IMR-90 (cell line): ENCODE measurements around the gene RBFOX2. TPM values are rescaled to one million over a fixed set of nuclear protein-coding genes. Genes with fewer than 3 reads are reported as not detected.

ENCODE experiments used
- ATAC-seq: fragments of 200-7000 bp; cut with Tn5 transposase; 2 replicates; pipeline ENCODE4 v1.9.1; 2020; ENCODE audit warnings: low read depth, mild to moderate bottlenecking, moderate library complexity
- Bru-seq: library from RNA; stranded (reverse); fragments of 400-500 nt; gene quantifications from one replicate; lab custom pipeline; 2021; lab: Mats Ljungman, UMichigan
- BruChase-seq, 2 experiments: library from RNA; stranded (reverse); fragments of 400-500 nt; gene quantifications; one replicate each; lab custom pipeline; 2021; lab: Mats Ljungman, UMichigan
- BruUV-seq: library from RNA; stranded (reverse); fragments of 400-500 nt; replicated peaks from 2 replicates; lab custom pipeline; 2021; lab: Mats Ljungman, UMichigan
- CTCF ChIA-PET: fragments of 300-600 bp; formaldehyde crosslinking; extraction: SDS; loops from one replicate; lab custom pipeline; 2021; ENCODE audit warnings: antibody characterized with exemption; lab: Yijun Ruan, JAX
- POLR2A ChIA-PET: fragments of 300-600 bp; sonication (Branson Sonifier 250); formaldehyde crosslinking; loops from one replicate; lab custom pipeline; 2022; ENCODE audit warnings: antibody characterized with exemption; ENCODE audit not compliant: unreplicated experiment; lab: Charles Lee
- DNase-seq: peaks from one replicate; pipeline ENCODE4 v3.0.0; 2013
- H2AFZ ChIP-seq: replicated peaks from 2 replicates; pipeline ENCODE3; 2013; ENCODE audit warnings: low read length, mild to moderate bottlenecking; ENCODE audit not compliant: poor library complexity
- H2AK5ac ChIP-seq: 2 replicates; pipeline ENCODE4 v1.6.1; 2013; ENCODE audit warnings: low read depth, low read length, inconsistent platforms
- H2AK9ac ChIP-seq: replicated peaks from 2 replicates; pipeline ENCODE3; 2013; ENCODE audit warnings: mild to moderate bottlenecking, low read depth, low read length, moderate library complexity; ENCODE audit not compliant: poor library complexity
- H2BK120ac ChIP-seq: 2 replicates; pipeline ENCODE4 v1.6.1; 2013; ENCODE audit warnings: low read depth, low read length, inconsistent platforms
- H2BK15ac ChIP-seq: 3 replicates; pipeline ENCODE4 v1.6.1; 2013; ENCODE audit warnings: low read depth, low read length, inconsistent platforms
- H2BK20ac ChIP-seq: 2 replicates; pipeline ENCODE4 v1.6.1; 2013; ENCODE audit warnings: low read depth, mild to moderate bottlenecking, inconsistent platforms, low read length, moderate library complexity
- H2BK5ac ChIP-seq: 2 replicates; pipeline ENCODE4 v1.6.1; 2013; ENCODE audit warnings: mild to moderate bottlenecking, low read depth, low read length, inconsistent platforms; ENCODE audit not compliant: poor library complexity, severe bottlenecking
- H3K14ac ChIP-seq: replicated peaks from 2 replicates; pipeline ENCODE4 v1.6.1; 2013; ENCODE audit warnings: low read depth, low read length, inconsistent platforms
- H3K18ac ChIP-seq: 2 replicates; pipeline ENCODE4 v1.6.1; 2013; ENCODE audit warnings: low read depth, low read length, control low read depth
- H3K23ac ChIP-seq: 2 replicates; pipeline ENCODE4 v1.6.1; 2013; ENCODE audit warnings: low read depth, low read length, inconsistent platforms
- H3K27ac ChIP-seq: 2 replicates; pipeline ENCODE4 v1.5.1; 2013; ENCODE audit warnings: mild to moderate bottlenecking, control low read depth, low read length; ENCODE audit not compliant: insufficient read depth
- H3K27me3 ChIP-seq: 2 replicates; pipeline ENCODE4 v1.6.1; 2013; ENCODE audit warnings: low read length; ENCODE audit not compliant: control insufficient read depth, insufficient read depth
- H3K36me3 ChIP-seq: 2 replicates; pipeline ENCODE4 v1.6.1; 2013; ENCODE audit warnings: low read length, mixed read lengths; ENCODE audit not compliant: control insufficient read depth, insufficient read depth
- H3K4ac ChIP-seq: 2 replicates; pipeline ENCODE4 v1.6.1; 2013; ENCODE audit warnings: low read depth, low read length, inconsistent platforms
- H3K4me1 ChIP-seq: 2 replicates; pipeline ENCODE4 v1.6.1; 2013; ENCODE audit warnings: low read length, mixed read lengths; ENCODE audit not compliant: control insufficient read depth, insufficient read depth
- H3K4me2 ChIP-seq: 2 replicates; pipeline ENCODE4 v1.6.1; 2013; ENCODE audit warnings: low read depth, mild to moderate bottlenecking, control low read depth, low read length, moderate library complexity
- H3K4me3 ChIP-seq: 2 replicates; pipeline ENCODE4 v1.5.1; 2013; ENCODE audit warnings: low read depth, mild to moderate bottlenecking, control low read depth, low read length, moderate library complexity; ENCODE audit not compliant: insufficient read depth
- H3K56ac ChIP-seq: 2 replicates; pipeline ENCODE4 v1.6.1; 2013; ENCODE audit warnings: low read length, inconsistent platforms; ENCODE audit not compliant: insufficient read depth; ENCODE audit errors: extremely low read depth
- H3K79me1 ChIP-seq, 2 experiments: 2 replicates each; pipeline ENCODE4 v1.6.1; 2013; ENCODE audit warnings: low read length in 2 of 2, inconsistent platforms in 1 of 2, low read depth in 1 of 2
- H3K9ac ChIP-seq: 2 replicates; pipeline ENCODE4 v1.6.1; 2013; ENCODE audit warnings: low read depth, low read length, control low read depth
- H3K9me1 ChIP-seq: 2 replicates; pipeline ENCODE4 v1.6.1; 2013; ENCODE audit warnings: low read length, inconsistent platforms; ENCODE audit not compliant: insufficient read depth
- H3K9me3 ChIP-seq: 2 replicates; pipeline ENCODE4 v1.6.1; 2013; ENCODE audit warnings: low read length; ENCODE audit not compliant: control insufficient read depth, insufficient read depth
- H4K20me1 ChIP-seq: 2 replicates; pipeline ENCODE4 v1.6.1; 2013; ENCODE audit warnings: low read length, inconsistent platforms; ENCODE audit not compliant: insufficient read depth
- H4K5ac ChIP-seq: 2 replicates; pipeline ENCODE4 v1.6.1; 2013; ENCODE audit warnings: mild to moderate bottlenecking, low read depth, low read length, control low read depth
- H4K8ac ChIP-seq, 2 experiments: 2 replicates each; pipeline ENCODE4 v1.6.1; 2013; ENCODE audit warnings: low read depth in 2 of 2, low read length in 2 of 2, control low read depth in 1 of 2, inconsistent platforms in 1 of 2
- H4K91ac ChIP-seq: 2 replicates; pipeline ENCODE4 v1.6.1; 2013; ENCODE audit warnings: low read depth, low read length, inconsistent platforms; ENCODE audit not compliant: insufficient read depth
- CEBPB ChIP-seq: IDR thresholded peaks from 2 replicates; pipeline ENCODE4 v1.6.1; 2012; ENCODE audit warnings: low read depth, low read length, improper control_type of control experiment
- FOS ChIP-seq: fragments of 150-350 bp; IDR thresholded peaks from 2 replicates; pipeline ENCODE4 v1.6.1; 2016; ENCODE audit warnings: low read depth, low read length
- MAFK ChIP-seq: IDR thresholded peaks from 2 replicates; pipeline ENCODE4 v1.6.1; 2012; ENCODE audit warnings: low read depth, low read length, improper control_type of control experiment
- MAZ ChIP-seq: IDR thresholded peaks from 2 replicates; pipeline ENCODE4 v1.6.1; 2012; ENCODE audit warnings: low read depth, mild to moderate bottlenecking, low read length, improper control_type of control experiment, moderate library complexity, borderline replicate concordance
- MXI1 ChIP-seq: IDR thresholded peaks from 2 replicates; pipeline ENCODE4 v1.6.1; 2012; ENCODE audit warnings: low read depth, mild to moderate bottlenecking, low read length, moderate library complexity, borderline replicate concordance
- NFE2L2 ChIP-seq: fragments of 150-350 bp; IDR thresholded peaks from 2 replicates; pipeline ENCODE4 v1.6.1; 2016; ENCODE audit warnings: low read depth, mild to moderate bottlenecking, low read length
- POLR2A ChIP-seq: IDR thresholded peaks from 2 replicates; pipeline ENCODE4 v1.6.1; 2012; ENCODE audit warnings: mild to moderate bottlenecking, low read depth, low read length
- RAD21 ChIP-seq: IDR thresholded peaks from 2 replicates; pipeline ENCODE4 v1.6.1; 2012; ENCODE audit warnings: low read length, improper control_type of control experiment
- RCOR1 ChIP-seq: IDR thresholded peaks from 2 replicates; pipeline ENCODE4 v1.6.1; 2012; ENCODE audit warnings: mild to moderate bottlenecking, low read length, improper control_type of control experiment; ENCODE audit not compliant: insufficient replicate concordance
- WGBS, 2 experiments: methylation state at CpG; one replicate each; pipeline versions ENCODE4 v1.1.5 to v1.1.7; 2013; ENCODE audit warnings: missing lambda C conversion rate in 2 of 2; ENCODE audit not compliant: insufficient read length in 1 of 2; ENCODE audit errors: extremely low coverage in 2 of 2; 5-methylcytosine and 5-hydroxymethylcytosine counted together
- dilution Hi-C: fragments of 300-500 bp; cut with HindIII; formaldehyde crosslinking; loops from one replicate; pipeline ENCODE4 v1.14.3; 2018; ENCODE audit warnings: low sequenced_read_pairs; ENCODE audit not compliant: unreplicated experiment
- in situ Hi-C: fragments of 300-500 bp; cut with MboI; formaldehyde crosslinking; loops from 3 replicates; pipeline ENCODE4 v1.14.3; 2019; ENCODE audit warnings: low sequenced_read_pairs, inconsistent platforms, mixed read lengths
- intact Hi-C: fragments of 100-400 bp; cut with micrococcal nuclease; formaldehyde crosslinking; loops from 2 replicates; pipeline ENCODE4 v1.10.0; 2022
- long read RNA-seq: library from polyadenylated mRNA; unstranded; transcript quantifications from one replicate; pipeline ENCODE4 v2.0.0, GENCODE V29; 2021; ENCODE audit not compliant: unreplicated experiment
- polyA plus RNA-seq, 3 experiments: library from polyadenylated mRNA; depleted of rRNA; stranded (reverse); fragments of >200 nt; gene quantifications; 2 replicates each; pipeline ENCODE4 v1.2.3, GENCODE V29; 2012; ENCODE audit warnings: low replicate concordance in 1 of 3
- total RNA-seq: library from RNA; depleted of rRNA; stranded (reverse); fragments of >200 nt; gene quantifications from 2 replicates; pipeline ENCODE4 v1.2.3, GENCODE V29; 2012; rRNA removed
- TF ChIP-seq, protein P1 (sequence below): fragments of 150-350 bp; IDR thresholded peaks from 2 replicates; pipeline ENCODE4 v1.6.1; 2016; ENCODE audit warnings: low read depth, mild to moderate bottlenecking, low read length, moderate library complexity, borderline replicate concordance
- TF ChIP-seq, protein P2 (sequence below): fragments of 150-350 bp; IDR thresholded peaks from 2 replicates; pipeline ENCODE4 v1.6.1; 2017; ENCODE audit warnings: mild to moderate bottlenecking, antibody characterized with exemption, low read length, low read depth

Gene RBFOX2, protein sequence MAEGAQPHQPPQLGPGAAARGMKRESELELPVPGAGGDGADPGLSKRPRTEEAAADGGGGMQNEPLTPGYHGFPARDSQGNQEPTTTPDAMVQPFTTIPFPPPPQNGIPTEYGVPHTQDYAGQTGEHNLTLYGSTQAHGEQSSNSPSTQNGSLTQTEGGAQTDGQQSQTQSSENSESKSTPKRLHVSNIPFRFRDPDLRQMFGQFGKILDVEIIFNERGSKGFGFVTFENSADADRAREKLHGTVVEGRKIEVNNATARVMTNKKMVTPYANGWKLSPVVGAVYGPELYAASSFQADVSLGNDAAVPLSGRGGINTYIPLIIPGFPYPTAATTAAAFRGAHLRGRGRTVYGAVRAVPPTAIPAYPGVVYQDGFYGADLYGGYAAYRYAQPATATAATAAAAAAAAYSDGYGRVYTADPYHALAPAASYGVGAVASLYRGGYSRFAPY
- total RNA-seq (178 and 227 TPM in 2 replicates), polyA plus RNA-seq (2012; rRNA removed) (146 and 151 TPM in 2 replicates), Bru-seq, nascent RNA (percentile 96 among the genes with signal in this experiment), BruChase-seq, experiment 1, labeled RNA remaining after a 6-hour chase (percentile 95 among the genes with signal in this experiment), BruChase-seq, experiment 2, labeled RNA remaining after a 2-hour chase (percentile 95 among the genes with signal in this experiment)
- polyA plus RNA-seq (2012; cell fraction: cytosol; rRNA removed) = 70.2 and 96.3 TPM in 2 replicates
- polyA plus RNA-seq (2012; cell fraction: nucleus; rRNA removed; ENCODE audit: low replicate concordance) = 131 and 234 TPM in 2 replicates
- long read RNA-seq, full-length matches to known transcripts = 23 of 232 reads
- long read RNA-seq, partial matches to known transcripts = 13 of 232 reads
- long read RNA-seq, other reads (novel, unspliced or antisense) = 196 of 232 reads

DNA sequence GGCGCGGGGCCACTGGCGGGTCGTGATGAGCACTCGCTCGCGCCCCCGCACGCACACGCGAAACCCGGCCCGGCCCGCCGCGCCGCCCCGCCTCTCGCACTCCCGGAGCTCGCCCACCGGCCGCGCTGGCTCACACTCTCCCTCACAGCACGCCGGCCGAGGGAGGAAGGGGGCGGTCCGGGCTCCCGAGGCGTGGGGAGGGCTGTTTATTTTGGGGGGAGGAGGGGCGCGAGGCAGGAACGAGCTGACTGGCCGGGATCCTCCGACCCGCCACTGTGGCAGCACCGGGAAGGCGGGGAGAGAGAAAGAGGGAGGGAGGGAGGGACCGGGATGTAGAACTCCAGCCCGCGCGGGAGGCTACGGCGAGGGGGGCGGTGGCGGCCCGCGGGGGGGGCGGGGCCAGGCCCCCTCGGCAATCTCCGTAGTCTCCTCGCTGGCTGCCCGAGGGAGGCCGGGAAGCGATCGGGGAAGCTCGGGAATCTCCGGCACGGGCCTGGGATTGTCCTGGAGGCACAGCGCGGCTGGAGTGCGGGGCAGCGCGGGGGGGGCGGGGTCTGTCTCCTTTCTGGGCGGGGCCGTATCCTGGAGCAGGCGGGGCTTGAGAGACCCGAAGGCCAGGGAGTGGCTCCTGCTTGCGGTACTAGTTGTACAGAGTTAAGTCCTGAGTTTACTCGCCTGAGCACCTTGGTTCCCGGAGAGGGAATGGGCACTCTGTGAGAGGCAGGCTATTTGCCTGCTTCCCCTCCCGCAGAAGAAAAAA lies at the start of gene RBFOX2:
RBFOX2 (minus strand) TSS at position 179 of the 760 bp plus-strand sequence. CDS start 399 bp downstream, outside the sequence.
- H2BK15ac ChIP-seq = peak within 1 kb of the TSS; percentile 31; the same call in 1 of the 3 replicates
- H3K27ac ChIP-seq = peak within 1 kb of the TSS; percentile 95
- H3K9ac ChIP-seq = peak within 1 kb of the TSS; percentile 100
- H2BK120ac ChIP-seq = peak within 1 kb of the TSS; percentile 78
- in situ Hi-C loops (no loop called here), intact Hi-C loops (loop anchor here (1.0 to 5.0 kb wide), 6 partner anchors 36 to 402 kb away; no protein-coding TSS in a partner anchor), dilution Hi-C loops (no loop called here)
- peak within 1 kb of the TSS; percentile 93 for H3K23ac ChIP-seq
- CTCF ChIA-PET = interaction anchor here (0.7 to 2.2 kb wide), 4 partner anchors 28 to 344 kb away, joined by 3 to 14 read pairs (median 3); no protein-coding TSS in a partner anchor
- peak within 1 kb of the TSS; percentile 87 for H2AK9ac ChIP-seq
- H3K79me1 ChIP-seq = peaks cover 4 to 37% of the 10 kb centered on the region in 2 experiments; a peak in 3 of 4 replicates
- peaks cover 2% of the 10 kb centered on the region; the same call in 1 of the 2 replicates for H3K36me3 ChIP-seq
- peak within 1 kb of the TSS; percentile 98 for H3K4me3 ChIP-seq
- H3K27me3 ChIP-seq = no peaks in the 10 kb centered on the region
- peak within 1 kb of the TSS; percentile 92 for H4K5ac ChIP-seq
- H4K8ac ChIP-seq = peak within 1 kb of the TSS; percentile 56 to 88
- ATAC-seq (peak; percentile 93), DNase-seq (peak; percentile 95)
- H3K18ac ChIP-seq = peak within 1 kb of the TSS; percentile 75
- H3K56ac ChIP-seq = peak within 1 kb of the TSS; percentile 81
- WGBS, 2 experiments = 0% methylated on average over 2 of the region's 74 CpGs; no CpG with 5 or more reads in 1 of the 2 experiments
- H2BK20ac ChIP-seq = peak within 1 kb of the TSS; percentile 85
- H4K20me1 ChIP-seq = peaks cover 22% of the 10 kb centered on the region; the same call in 1 of the 2 replicates
- peak within 1 kb of the TSS; percentile 87 for H3K4me2 ChIP-seq
- H3K4me1 ChIP-seq = peaks cover 4% of the 10 kb centered on the region
- H3K14ac ChIP-seq = peak within 1 kb of the TSS; percentile 90
- no TSS peak for BruUV-seq
- H3K4ac ChIP-seq = peak within 1 kb of the TSS; percentile 84
- H2AK5ac ChIP-seq = peak within 1 kb of the TSS; percentile 88
- H4K91ac ChIP-seq = peak within 1 kb of the TSS; percentile 75
- H3K9me1 ChIP-seq = peaks cover 10% of the 10 kb centered on the region; the same call in 1 of the 2 replicates
- POLR2A ChIA-PET = interaction anchor here (0.6 to 1.0 kb wide), 4 partner anchors 29 to 625 kb away, joined by 3 to 8 read pairs (median 5); no protein-coding TSS in a partner anchor
- H3K9me3 ChIP-seq = no peaks in the 10 kb centered on the region
- H2BK5ac ChIP-seq = peak within 1 kb of the TSS; percentile 84
- peak within 1 kb of the TSS; percentile 97 for H2AFZ ChIP-seq
- TF ChIP-seq RCOR1 (no peak), RAD21 (no peak), MXI1 (peak; percentile 86; the same call in 1 of the 2 replicates), FOS (no peak), POLR2A (peak; percentile 52; the same call in 1 of the 2 replicates), MAZ (peak; percentile 77; the same call in 1 of the 2 replicates), CEBPB (no peak), MAFK (0 out of 2 replicates have a peak, but pooled peaks have one; percentile 1), NFE2L2 (no peak)
- TF ChIP-seq, protein P1, sequence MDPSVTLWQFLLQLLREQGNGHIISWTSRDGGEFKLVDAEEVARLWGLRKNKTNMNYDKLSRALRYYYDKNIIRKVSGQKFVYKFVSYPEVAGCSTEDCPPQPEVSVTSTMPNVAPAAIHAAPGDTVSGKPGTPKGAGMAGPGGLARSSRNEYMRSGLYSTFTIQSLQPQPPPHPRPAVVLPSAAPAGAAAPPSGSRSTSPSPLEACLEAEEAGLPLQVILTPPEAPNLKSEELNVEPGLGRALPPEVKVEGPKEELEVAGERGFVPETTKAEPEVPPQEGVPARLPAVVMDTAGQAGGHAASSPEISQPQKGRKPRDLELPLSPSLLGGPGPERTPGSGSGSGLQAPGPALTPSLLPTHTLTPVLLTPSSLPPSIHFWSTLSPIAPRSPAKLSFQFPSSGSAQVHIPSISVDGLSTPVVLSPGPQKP = no peak
- TF ChIP-seq, protein P2, sequence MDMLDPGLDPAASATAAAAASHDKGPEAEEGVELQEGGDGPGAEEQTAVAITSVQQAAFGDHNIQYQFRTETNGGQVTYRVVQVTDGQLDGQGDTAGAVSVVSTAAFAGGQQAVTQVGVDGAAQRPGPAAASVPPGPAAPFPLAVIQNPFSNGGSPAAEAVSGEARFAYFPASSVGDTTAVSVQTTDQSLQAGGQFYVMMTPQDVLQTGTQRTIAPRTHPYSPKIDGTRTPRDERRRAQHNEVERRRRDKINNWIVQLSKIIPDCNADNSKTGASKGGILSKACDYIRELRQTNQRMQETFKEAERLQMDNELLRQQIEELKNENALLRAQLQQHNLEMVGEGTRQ = no peak; the same call in 1 of the 2 replicates
